Endothelial cell of umbilical vein (primary cell): ENCODE data around the gene FALEC. TPM values are rescaled to one million over a fixed set of nuclear protein-coding genes. Genes with fewer than 3 reads are reported as not detected.

Experiments
- BruUV-seq: library from RNA; stranded (reverse); fragments of 400-500 nt; replicated peaks from 2 replicates; lab custom pipeline; 2021; lab: Mats Ljungman, UMichigan
- CTCF ChIA-PET: fragments of 300-600, 350-600 bp; sonication (Branson Sonifier 250); formaldehyde crosslinking; loops from one replicate; lab custom pipeline; 2021; ENCODE audit warnings: antibody characterized with exemption, inconsistent platforms; lab: Charles Lee
- POLR2A ChIA-PET: fragments of 300-600, 350-600 bp; sonication (Branson Sonifier 250); formaldehyde crosslinking; loops from one replicate; lab custom pipeline; 2021; ENCODE audit warnings: antibody characterized with exemption, inconsistent platforms; lab: Charles Lee
- DNase-seq: peaks from one replicate; pipeline ENCODE4 v3.0.0-alpha.2; 2011; ENCODE audit warnings: low read depth, low spot score
- FAIRE-seq: peaks from 2 replicates; lab custom pipeline; 2011; peaks lifted over from hg19 to GRCh38; lab: Jason Lieb, UNC
- H2AFZ ChIP-seq: 2 replicates; pipeline ENCODE4 v1.6.0; 2012; ENCODE audit warnings: low read depth, low read length, control low read depth, inconsistent platforms
- H3K27ac ChIP-seq: 2 replicates; pipeline ENCODE4 v1.5.1; 2011; ENCODE audit warnings: low read depth, mild to moderate bottlenecking, control low read depth, low read length, moderate library complexity; ENCODE audit not compliant: insufficient read depth
- H3K27me3 ChIP-seq, 2 experiments: 2 replicates each; pipeline versions ENCODE4 v1.6.0 to v1.6.1; 2011; ENCODE audit warnings: low read length in 2 of 2, mixed read lengths in 1 of 2; ENCODE audit not compliant: control insufficient read depth in 2 of 2, insufficient read depth in 2 of 2
- H3K36me3 ChIP-seq, 2 experiments: 2 replicates in 1 of 2; 3 replicates in 1 of 2; pipeline ENCODE4 v1.5.1; 2011; ENCODE audit warnings: low read length in 2 of 2, mild to moderate bottlenecking in 1 of 2, moderate library complexity in 1 of 2; ENCODE audit not compliant: control insufficient read depth in 2 of 2, insufficient read depth in 2 of 2; ENCODE audit errors: extremely low read depth in 1 of 2
- H3K4me1 ChIP-seq: 3 replicates; pipeline ENCODE4 v1.5.1; 2011; ENCODE audit warnings: mild to moderate bottlenecking, low read length; ENCODE audit not compliant: control insufficient read depth, insufficient read depth; ENCODE audit errors: extremely low read depth
- H3K4me2 ChIP-seq: 2 replicates; pipeline ENCODE4 v1.6.1; 2011; ENCODE audit warnings: low read length, control low read depth, mixed read lengths; ENCODE audit not compliant: insufficient read depth
- H3K4me3 ChIP-seq, 3 experiments: fragments of 200-600 bp in 1 of 3; sonication (generic), shearing (Covaris generic) in 1 of 3; replicated peaks in 1 of 3; 2 replicates each; pipeline ENCODE4 v1.5.1; 2011 to 2016; ENCODE audit warnings: control low read depth in 3 of 3, low read length in 3 of 3, mild to moderate bottlenecking in 2 of 3, inconsistent platforms in 1 of 3, low read depth in 1 of 3, moderate library complexity in 1 of 3; ENCODE audit not compliant: insufficient read depth in 1 of 3
- H3K79me2 ChIP-seq: 2 replicates; pipeline ENCODE4 v1.6.0; 2012; ENCODE audit warnings: low read length, inconsistent platforms; ENCODE audit not compliant: control insufficient read depth, insufficient read depth
- H3K9ac ChIP-seq: replicated peaks from 2 replicates; pipeline ENCODE3; 2011; ENCODE audit warnings: low read length, control low read depth; ENCODE audit not compliant: insufficient read depth; ENCODE audit errors: extremely low read depth
- H3K9me1 ChIP-seq: replicated peaks from 3 replicates; pipeline ENCODE4 v1.6.0; 2011; ENCODE audit warnings: mild to moderate bottlenecking, low read length; ENCODE audit not compliant: control insufficient read depth, insufficient read depth; ENCODE audit errors: extremely low read depth
- H3K9me3 ChIP-seq: replicated peaks from 2 replicates; pipeline ENCODE4 v1.5.1; 2012; ENCODE audit warnings: low read length, inconsistent platforms; ENCODE audit not compliant: control insufficient read depth, insufficient read depth
- H4K20me1 ChIP-seq: replicated peaks from 2 replicates; pipeline ENCODE3; 2011; ENCODE audit warnings: mild to moderate bottlenecking, low read length; ENCODE audit not compliant: control insufficient read depth, insufficient read depth; ENCODE audit errors: extremely low read depth
- CTCF ChIP-seq, 2 donors: IDR thresholded peaks; 1 replicate in 1 of 2; 2 replicates in 1 of 2; pipeline ENCODE4 v1.5.1; 2011; ENCODE audit warnings: low read length in 2 of 2, mild to moderate bottlenecking in 2 of 2, moderate library complexity in 2 of 2, control low read depth in 1 of 2, inconsistent platforms in 1 of 2, low read depth in 1 of 2; ENCODE audit not compliant: insufficient read depth in 1 of 2; ENCODE audit errors: extremely low read depth in 1 of 2
- EZH2 ChIP-seq: IDR thresholded peaks from 2 replicates; pipeline ENCODE4 v1.6.1; 2012; ENCODE audit warnings: borderline replicate concordance, low read depth, mild to moderate bottlenecking, moderate library complexity, low read length, inconsistent platforms; ENCODE audit not compliant: severe bottlenecking
- FOS ChIP-seq: IDR thresholded peaks from 2 replicates; pipeline ENCODE4 v1.6.1; 2011; ENCODE audit warnings: mild to moderate bottlenecking, low read length, moderate library complexity, borderline replicate concordance; ENCODE audit not compliant: insufficient read depth
- GATA2 ChIP-seq: IDR thresholded peaks from 2 replicates; pipeline ENCODE4 v1.7.0; 2011; ENCODE audit warnings: low read depth, mild to moderate bottlenecking, moderate library complexity, mixed read lengths, low read length; ENCODE audit not compliant: insufficient read length, insufficient read depth
- JUN ChIP-seq: IDR thresholded peaks from 2 replicates; pipeline ENCODE4 v1.6.1; 2011; ENCODE audit warnings: borderline replicate concordance, low read depth; ENCODE audit not compliant: insufficient read length, insufficient read depth
- MYC ChIP-seq: IDR thresholded peaks from one replicate; pipeline ENCODE4 v1.6.1; 2011; ENCODE audit warnings: mild to moderate bottlenecking, low read depth, low read length
- POLR2A ChIP-seq: IDR thresholded peaks from 2 replicates; pipeline ENCODE4 v1.6.1; 2012; ENCODE audit warnings: low read depth, mild to moderate bottlenecking, control low read depth, low read length
- POLR2AphosphoS5 ChIP-seq: IDR thresholded peaks from 2 replicates; pipeline ENCODE4 v1.6.1; 2012; ENCODE audit warnings: low read depth, mild to moderate bottlenecking, control low read depth, low read length, moderate library complexity; ENCODE audit not compliant: insufficient read depth
- dilution Hi-C: fragments of 300-500 bp; cut with MboI; formaldehyde crosslinking; loops from one replicate; pipeline ENCODE4 v1.15.0; 2019; ENCODE audit warnings: low sequenced_read_pairs; ENCODE audit not compliant: extremely low pct_ligation_motif_present
- intact Hi-C: fragments of 100-400 bp; cut with micrococcal nuclease; formaldehyde crosslinking; loops from one replicate; pipeline ENCODE4 v1.10.0; 2022
- polyA plus RNA-seq, 4 experiments: library from polyadenylated mRNA; depleted of rRNA in 3 of 4; stranded (reverse) in 3 of 4; unstranded in 1 of 4; fragments of >200 nt; gene quantifications; 2 replicates each; pipeline versions ENCODE4 v1.2.1 to v1.2.3, GENCODE V29; 2011 to 2012; ENCODE audit warnings: missing spikeins in 1 of 4
- total RNA-seq: library from RNA; stranded (reverse); gene quantifications from 2 replicates; pipeline ENCODE4 v1.2.3, GENCODE V29; 2021
- TF ChIP-seq, protein P1 (sequence below): IDR thresholded peaks from 2 replicates; pipeline ENCODE4 v1.6.1; 2011; ENCODE audit not compliant: insufficient read depth, insufficient read length

The FALEC gene
- total and polyA plus RNA-seq, 2 donors (not counting 3 experiments of a cell fraction or from before 2014, with no cell fraction given), result not detected

- CTCF ChIA-PET, result interaction anchor here (1.1 to 6.7 kb wide), 8 partner anchors 12 to 265 kb away, joined by 3 to 55 read pairs (median 4); no protein-coding TSS in a partner anchor
- no peaks in the 10 kb centered on the region for H3K36me3 ChIP-seq
- intact Hi-C loops, result loop anchor here (5.0 kb wide), 1 partner anchor 86 kb away; no protein-coding TSS in a partner anchor
- DNase-seq (no peak), FAIRE-seq (no peak)
- peaks cover 22% of the 10 kb centered on the region for H3K4me1 ChIP-seq
- dilution Hi-C loops, result no loop called here
- H3K27me3 ChIP-seq, result peaks cover 2 to 3% of the 10 kb centered on the region in 2 experiments
- H3K9me1 ChIP-seq, result no peaks in the 10 kb centered on the region
- peak overlapping the region; percentile 54 for H3K4me2 ChIP-seq
- peak overlapping the region in 2 of 3 experiments; percentile 8 to 36 for H3K4me3 ChIP-seq
- H3K9ac ChIP-seq, result no peak overlapping the region
- TF ChIP-seq POLR2A, result no peak
- TF ChIP-seq GATA2, result no peak
- no peak for TF ChIP-seq EZH2
- TF ChIP-seq MYC, result no peak
- no peak for TF ChIP-seq FOS
- TF ChIP-seq JUN, result no peak
- no peak for TF ChIP-seq CTCF (IDR thresholded peaks at IDR 0.05; ENCODE audit: extremely low read depth in 1 of 2, insufficient read depth in 1 of 2, low read depth in 1 of 2, low read length in 2 of 2)
- no peak for TF ChIP-seq POLR2AphosphoS5
- TF ChIP-seq, protein P1, sequence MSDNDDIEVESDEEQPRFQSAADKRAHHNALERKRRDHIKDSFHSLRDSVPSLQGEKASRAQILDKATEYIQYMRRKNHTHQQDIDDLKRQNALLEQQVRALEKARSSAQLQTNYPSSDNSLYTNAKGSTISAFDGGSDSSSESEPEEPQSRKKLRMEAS, result no peak
- no peaks in the 10 kb centered on the region for H3K79me2 ChIP-seq
- POLR2A ChIA-PET, result interaction anchor here (0.7 kb wide), 1 partner anchor 31 kb away, joined by 3 read pairs; the partner anchor contains the start of gene MCL1
- no TSS peak for BruUV-seq
- H2AFZ ChIP-seq, result peak overlapping the region; percentile 61
- H4K20me1 ChIP-seq, result no peaks in the 10 kb centered on the region
- H3K27ac ChIP-seq, result no peak overlapping the region
- H3K9me3 ChIP-seq, result no peaks in the 10 kb centered on the region
These were observed 32.7 kb downstream of the FALEC start for GRCh38 chr1:150548324-150548631.
